Neutrophil (primary cell): ENCODE data around the gene MAGI3.

ENCODE experiments used
- H3K27ac ChIP-seq: fragments of 200-600 bp; sonication (generic); 2 replicates; pipeline ENCODE4 v1.5.1; 2016; ENCODE audit warnings: mild to moderate bottlenecking, moderate library complexity
- H3K27me3 ChIP-seq: fragments of 200-600 bp; sonication (generic); 2 replicates; pipeline ENCODE4 v1.6.0; 2016; ENCODE audit warnings: mild to moderate bottlenecking
- H3K36me3 ChIP-seq: fragments of 200-600 bp; sonication (generic); 2 replicates; pipeline ENCODE4 v1.5.1; 2017
- H3K4me1 ChIP-seq, 2 experiments: fragments of 200-600 bp in 1 of 2; sonication (generic) in 1 of 2; 1 replicate in 1 of 2; 2 replicates in 1 of 2; pipeline versions ENCODE4 v1.5.1 to v1.6.1; 2013 to 2016; ENCODE audit warnings: low read depth in 1 of 2, low read length in 1 of 2, mild to moderate bottlenecking in 1 of 2, moderate library complexity in 1 of 2; ENCODE audit not compliant: control insufficient read depth in 1 of 2, insufficient read depth in 1 of 2
- H3K4me3 ChIP-seq, 2 experiments: fragments of 200-600 bp in 1 of 2; sonication (generic) in 1 of 2; 1 replicate in 1 of 2; 2 replicates in 1 of 2; pipeline ENCODE4 v1.5.1; 2013 to 2016; ENCODE audit warnings: low read depth in 1 of 2, low read length in 1 of 2, mild to moderate bottlenecking in 1 of 2, moderate library complexity in 1 of 2
- H3K9me3 ChIP-seq: fragments of 200-600 bp; sonication (generic); 2 replicates; pipeline ENCODE4 v1.5.1; 2016
- CTCF ChIP-seq: fragments of 200-600 bp; sonication (generic); IDR thresholded peaks from 2 replicates; pipeline ENCODE4 v1.5.1; 2016; ENCODE audit warnings: antibody characterized with exemption

Gene MAGI3

GRCh38 chr1:113389953-113390834, at the start of gene MAGI3:
Gene MAGI3, plus strand, starts transcription at chr1:113390515. Its CDS starts 519 bp downstream, at chr1:113391034.
- H3K27ac ChIP-seq = no peak within 1 kb of the TSS
- peak within 1 kb of the TSS; percentile 67 to 72 for H3K4me3 ChIP-seq
- H3K4me1 ChIP-seq = peaks cover 19 to 21% of the 10 kb centered on the region in 2 experiments
- no peaks in the 10 kb centered on the region for H3K36me3 ChIP-seq
- peaks cover 98% of the 10 kb centered on the region for H3K27me3 ChIP-seq
- H3K9me3 ChIP-seq = no peaks in the 10 kb centered on the region
- TF ChIP-seq CTCF = no peak

- no peak for TF ChIP-seq CTCF
- H3K9me3 ChIP-seq = no peaks in the 10 kb centered on the region
- H3K27ac ChIP-seq = no peak overlapping the region
- H3K27me3 ChIP-seq = no peaks in the 10 kb centered on the region
- no peak overlapping the region for H3K4me3 ChIP-seq
- no peaks in the 10 kb centered on the region for H3K36me3 ChIP-seq
- no peaks in the 10 kb centered on the region for H3K4me1 ChIP-seq
These were observed 36.7 kb upstream of the MAGI3 start for GRCh38 chr1:113353580-113353979.

- Histone ChIP-seq H3K36me3 (no peaks in the 10 kb centered on the region), H3K4me1 (no peaks in the 10 kb centered on the region), H3K4me3 (no peak overlapping the region), H3K27me3 (no peaks in the 10 kb centered on the region), H3K27ac (no peak overlapping the region), H3K9me3 (no peaks in the 10 kb centered on the region)
- TF ChIP-seq CTCF = no peak
These were observed 26.4 kb upstream of the MAGI3 start for GRCh38 chr1:113363935-113364334.

- no peak for TF ChIP-seq CTCF
- Histone ChIP-seq H3K36me3 (no peaks in the 10 kb centered on the region), H3K4me1 (no peaks in the 10 kb centered on the region), H3K27ac (no peak overlapping the region), H3K27me3 (no peaks in the 10 kb centered on the region), H3K9me3 (no peaks in the 10 kb centered on the region), H3K4me3 (no peak overlapping the region)
These were observed 21.3 kb upstream of the MAGI3 start for GRCh38 chr1:113369040-113369439.

- H3K9me3 ChIP-seq = no peaks in the 10 kb centered on the region
- H3K36me3 ChIP-seq = no peaks in the 10 kb centered on the region
- H3K4me1 ChIP-seq = no peaks in the 10 kb centered on the region
- no peak overlapping the region for H3K27ac ChIP-seq
- no peak for TF ChIP-seq CTCF
- no peaks in the 10 kb centered on the region for H3K27me3 ChIP-seq
- H3K4me3 ChIP-seq = no peak overlapping the region
These were observed 20.6 kb upstream of the MAGI3 start for GRCh38 chr1:113369699-113370098.
